ENCODE results near the gene COL6A1.

Gene COL6A1

DNA sequence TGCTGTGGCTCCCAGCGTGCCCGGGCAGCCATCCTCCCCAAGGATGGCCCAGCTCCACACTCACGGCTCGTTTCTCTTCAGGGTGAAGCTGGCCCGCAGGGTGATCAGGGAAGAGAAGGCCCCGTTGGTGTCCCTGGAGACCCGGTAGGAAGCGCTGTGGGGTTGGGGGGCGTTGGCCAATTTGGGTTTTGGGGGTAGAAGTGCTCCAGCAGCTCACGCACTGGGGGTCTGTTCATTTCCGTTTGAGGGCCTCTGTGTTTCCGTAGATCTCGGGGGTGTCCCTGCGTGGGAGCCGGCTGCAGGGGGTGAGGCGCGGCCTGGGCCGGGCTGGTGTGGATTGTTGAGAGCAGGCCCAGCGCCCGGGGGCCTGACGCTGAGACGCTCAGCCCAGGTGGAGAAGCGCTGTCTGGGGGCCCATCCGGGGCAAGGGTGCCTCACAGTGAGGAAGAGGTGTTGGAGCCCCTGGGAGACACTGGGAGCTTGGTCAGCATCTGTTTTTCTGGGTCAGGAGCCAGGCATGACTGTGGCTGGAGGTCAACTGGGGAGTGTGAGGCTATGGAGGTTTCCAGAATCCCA is 12.6 kb downstream of the COL6A1 start:
- no peak for DNase-seq (ENCODE audit: low spot score)

DNA sequence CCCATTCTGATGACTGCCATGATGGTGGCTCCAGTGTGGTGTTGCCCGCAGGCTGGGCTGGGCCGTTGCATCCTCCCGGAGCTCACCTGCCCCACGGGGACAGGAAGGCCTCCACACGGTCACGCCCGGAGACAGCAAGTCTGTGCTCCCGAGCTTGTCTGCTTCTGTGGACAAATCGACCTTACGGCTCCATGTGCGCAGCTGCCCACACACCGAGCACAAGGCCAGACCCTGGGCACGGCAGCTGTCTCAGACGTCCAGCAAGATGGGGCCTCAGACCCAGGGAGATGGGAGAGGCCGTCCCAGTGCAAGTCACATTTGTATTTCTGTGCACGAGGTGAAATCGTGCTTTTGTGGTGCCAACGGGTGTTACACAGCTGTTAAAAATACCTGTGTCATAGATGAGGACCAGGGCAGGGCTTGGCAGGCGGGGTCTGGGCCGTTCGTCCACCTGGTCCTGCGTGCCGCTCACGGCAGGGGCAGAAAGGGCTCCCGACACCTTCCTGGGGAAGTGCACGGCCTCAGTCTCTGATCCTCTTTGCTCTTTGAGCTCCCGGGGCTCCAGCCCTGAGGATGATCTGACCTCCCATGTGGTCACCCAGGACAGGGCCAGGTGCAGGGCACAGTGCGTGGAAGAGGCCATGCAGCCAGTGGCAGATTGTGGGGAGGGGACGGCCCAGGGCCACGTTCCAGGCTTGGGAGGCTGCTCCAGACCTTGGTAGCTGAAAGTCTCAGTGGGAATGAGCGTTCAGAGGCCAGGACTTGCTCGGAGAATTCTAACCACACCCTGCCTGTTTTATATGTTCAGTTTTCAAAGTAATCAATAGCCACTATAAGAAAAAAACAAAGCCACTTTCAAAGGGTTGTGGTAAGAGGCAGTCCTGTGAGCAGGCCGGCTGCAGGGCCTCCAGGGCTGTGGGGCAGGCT is 13.5 kb downstream of the COL6A1 start:
- no peak for DNase-seq (ENCODE audit: low spot score)

DNA sequence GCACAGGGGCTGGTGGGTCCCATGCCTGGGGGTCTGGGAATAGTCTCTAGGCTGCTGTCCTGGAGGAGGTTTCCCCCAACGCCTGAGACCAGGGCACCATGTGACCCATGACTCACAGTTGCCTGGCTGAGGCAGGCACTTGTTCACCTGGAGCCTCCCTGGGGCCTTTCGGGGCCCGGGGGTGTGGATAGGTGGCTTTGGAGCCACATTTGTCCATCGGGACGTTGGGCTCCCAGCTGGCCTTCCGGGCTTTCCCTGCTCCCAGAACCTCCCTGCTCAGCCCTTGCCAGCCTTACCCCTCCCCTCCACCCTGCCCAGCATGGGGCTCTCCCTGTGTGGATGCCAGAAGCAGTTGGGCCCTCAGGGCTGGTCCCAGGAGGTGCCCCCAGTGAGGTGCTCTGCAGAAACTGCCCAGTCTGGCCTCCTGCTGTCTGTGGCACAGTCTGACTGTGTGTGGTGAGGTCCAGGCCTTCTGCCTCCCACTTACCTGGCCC is 14.2 kb downstream of the COL6A1 start:
- DNase-seq (ENCODE audit: low spot score), result no peak

DNA sequence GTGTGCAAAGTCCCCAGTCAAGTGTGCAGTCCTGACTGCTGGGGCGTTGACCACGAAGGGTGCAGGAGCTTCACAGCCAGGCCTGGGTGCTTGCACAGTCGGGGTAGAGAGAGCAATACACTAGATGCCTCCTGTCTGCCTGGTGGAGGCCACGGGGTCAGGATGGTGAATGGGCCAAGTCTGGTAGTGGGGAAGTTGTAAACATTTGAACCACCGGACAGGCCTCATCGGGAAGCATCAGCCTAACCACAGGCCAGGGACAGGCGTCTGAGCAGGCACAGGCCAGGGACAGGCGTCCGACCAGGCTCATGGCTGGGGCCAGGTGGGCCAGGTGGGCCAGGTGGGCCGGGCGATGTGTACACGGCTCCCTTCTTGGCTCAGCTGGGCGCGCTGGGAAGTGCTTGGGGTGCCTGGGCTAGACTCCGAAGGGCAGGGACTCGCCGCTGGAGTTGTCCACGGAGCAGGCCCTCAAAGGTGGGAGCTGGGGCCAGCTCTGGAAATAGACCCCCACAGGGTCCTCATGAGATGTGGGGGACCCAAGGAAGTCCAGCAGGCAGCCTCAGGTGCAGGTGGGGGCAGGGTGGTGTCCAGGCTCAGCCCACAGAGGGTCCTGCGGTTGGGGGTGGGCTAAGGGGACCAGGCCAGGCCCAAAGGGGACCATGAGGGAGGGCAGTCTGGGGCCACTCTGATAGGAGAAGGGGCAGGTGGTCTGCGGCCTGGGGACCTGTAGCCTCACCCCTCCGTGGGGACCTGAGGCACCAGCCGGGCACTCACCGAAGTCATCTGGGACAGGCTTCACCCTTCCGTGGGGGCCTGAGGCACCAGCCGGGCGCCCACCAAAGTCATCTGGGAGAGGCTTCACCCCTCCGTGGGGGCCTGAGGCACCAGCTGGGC is 15.0 kb downstream of the COL6A1 start:
- DNase-seq (ENCODE audit: low spot score), result no peak

DNA sequence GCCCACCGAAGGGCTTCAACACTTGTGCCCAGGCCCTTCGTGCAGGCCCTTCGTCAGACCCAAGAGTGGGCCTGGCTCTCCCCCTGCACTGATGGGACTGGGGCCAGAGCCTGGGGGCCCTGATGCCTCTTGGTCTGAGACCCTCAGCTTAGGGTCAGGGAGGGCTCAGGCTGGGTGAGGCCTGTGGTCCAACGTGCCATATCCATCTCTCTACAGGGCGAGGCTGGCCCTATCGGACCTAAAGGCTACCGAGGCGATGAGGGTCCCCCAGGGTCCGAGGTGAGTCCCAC is 15.6 kb downstream of the COL6A1 start:
- no peak for DNase-seq (ENCODE audit: low spot score)

DNA sequence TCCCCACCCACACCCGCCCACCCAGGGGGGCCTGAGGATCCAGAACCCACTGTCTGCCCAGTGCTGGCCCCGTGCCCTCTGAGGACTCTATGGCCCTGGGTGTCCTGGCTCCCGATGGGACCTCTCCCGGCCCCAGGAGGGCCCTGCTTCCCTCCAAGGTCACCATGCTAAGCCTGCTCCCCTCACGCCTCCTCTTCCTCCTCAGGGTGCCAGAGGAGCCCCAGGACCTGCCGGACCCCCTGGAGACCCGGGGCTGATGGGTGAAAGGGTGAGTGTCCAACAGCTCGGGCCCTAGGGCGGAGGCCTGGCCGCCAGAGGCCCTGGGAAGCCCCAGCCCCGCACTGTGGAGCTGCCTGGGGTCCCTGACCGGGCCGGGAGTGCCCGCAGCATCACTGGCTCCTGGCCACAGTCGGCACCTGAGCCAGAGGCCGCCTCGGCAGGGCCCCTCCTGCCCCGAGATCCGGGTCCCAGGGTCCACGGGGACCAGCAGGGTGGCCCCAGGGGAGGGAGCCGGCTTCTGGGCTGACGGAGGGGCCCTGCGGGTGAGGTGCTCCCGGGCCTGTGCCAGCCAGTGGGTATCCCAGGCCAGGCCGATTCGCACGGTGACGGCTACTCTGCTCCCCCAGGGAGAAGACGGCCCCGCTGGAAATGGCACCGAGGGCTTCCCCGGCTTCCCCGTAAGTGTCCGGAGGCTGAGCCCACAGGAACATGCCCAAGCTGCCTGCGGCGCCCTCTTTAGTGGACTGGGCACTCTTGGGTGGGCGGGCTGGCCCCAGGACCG is 16.1 kb downstream of the COL6A1 start:
- no peak for DNase-seq (ENCODE audit: low spot score)

DNA sequence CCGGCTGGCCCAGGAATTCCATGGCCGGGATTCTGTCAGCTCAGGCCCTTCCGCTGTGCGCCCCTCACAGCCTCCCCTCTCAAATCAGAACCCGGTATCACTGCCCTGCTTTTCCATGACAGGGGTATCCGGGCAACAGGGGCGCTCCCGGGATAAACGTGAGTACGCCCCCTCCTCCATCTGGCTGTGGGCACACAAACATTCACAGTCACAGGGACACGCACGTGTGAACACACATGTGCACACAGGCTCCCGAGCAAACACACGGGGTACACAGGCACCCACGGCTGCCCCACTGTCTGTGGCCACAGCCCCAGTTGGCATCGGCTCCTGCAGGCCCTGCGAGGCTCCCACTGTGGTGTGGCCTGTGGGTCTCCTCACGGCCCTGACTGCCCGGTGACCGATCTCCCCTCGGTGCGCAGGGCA is 16.7 kb downstream of the COL6A1 start:
- no peak for DNase-seq (ENCODE audit: low spot score)

DNA sequence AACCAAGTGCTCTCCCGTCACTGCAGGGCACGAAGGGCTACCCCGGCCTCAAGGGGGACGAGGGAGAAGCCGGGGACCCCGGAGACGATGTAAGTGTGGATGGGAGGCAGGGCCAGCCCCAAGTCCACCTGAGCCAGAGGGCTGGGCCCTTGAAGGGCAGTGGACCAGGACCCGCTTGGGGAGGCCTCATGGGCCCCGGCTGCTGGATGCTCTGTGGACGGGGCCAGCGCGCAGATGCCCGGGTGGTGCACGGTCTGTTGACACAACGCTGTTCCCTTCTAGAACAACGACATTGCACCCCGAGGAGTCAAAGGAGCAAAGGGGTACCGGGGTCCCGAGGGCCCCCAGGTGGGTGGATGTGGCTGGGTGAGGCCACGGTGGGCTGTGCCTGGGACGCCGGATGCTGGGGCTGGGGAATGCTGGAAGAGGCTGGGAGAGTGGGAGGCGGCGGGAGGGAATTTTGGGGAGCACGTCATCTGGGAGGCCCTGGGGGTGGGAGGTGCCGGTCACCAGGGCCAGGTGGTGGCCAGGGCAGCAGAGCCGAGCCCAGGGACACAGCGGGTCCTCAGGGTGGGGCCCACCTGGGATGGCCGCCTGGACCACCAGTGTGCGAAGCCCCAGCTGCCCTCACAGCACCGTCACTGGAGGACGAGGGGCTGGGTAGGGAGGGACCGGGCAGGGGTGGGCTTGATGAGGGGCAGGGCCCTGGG is 17.5 kb downstream of the COL6A1 start:
- DNase-seq (ENCODE audit: low spot score), result no peak

DNA sequence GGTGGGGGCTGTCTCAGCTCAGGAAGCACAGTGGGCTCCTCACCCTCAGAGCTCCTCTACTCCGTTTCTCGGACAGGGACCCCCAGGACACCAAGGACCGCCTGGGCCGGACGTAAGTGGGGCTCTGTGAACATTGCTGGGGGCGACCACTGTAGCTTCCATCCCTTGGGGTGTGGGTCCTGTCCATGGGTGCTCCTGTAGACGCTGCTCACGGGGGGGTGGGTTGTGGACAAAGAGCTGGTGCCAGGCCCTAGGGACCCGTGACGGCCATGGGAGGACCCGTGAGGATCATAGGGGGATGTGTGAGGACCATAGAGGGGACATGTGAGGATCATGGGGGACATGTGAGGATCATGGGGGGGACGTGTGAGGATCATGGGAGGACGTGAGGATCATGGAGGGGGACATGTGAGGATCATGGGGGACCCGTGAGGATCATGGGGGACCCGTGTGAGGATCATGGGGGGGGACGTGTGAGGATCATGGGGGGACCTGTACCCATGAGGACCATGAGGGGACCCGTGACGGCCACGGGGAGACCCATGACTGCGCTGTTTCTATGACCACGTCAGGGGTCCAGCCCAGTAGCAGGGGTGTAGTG is 18.1 kb downstream of the COL6A1 start:
- DNase-seq (ENCODE audit: low spot score), result no peak

DNA sequence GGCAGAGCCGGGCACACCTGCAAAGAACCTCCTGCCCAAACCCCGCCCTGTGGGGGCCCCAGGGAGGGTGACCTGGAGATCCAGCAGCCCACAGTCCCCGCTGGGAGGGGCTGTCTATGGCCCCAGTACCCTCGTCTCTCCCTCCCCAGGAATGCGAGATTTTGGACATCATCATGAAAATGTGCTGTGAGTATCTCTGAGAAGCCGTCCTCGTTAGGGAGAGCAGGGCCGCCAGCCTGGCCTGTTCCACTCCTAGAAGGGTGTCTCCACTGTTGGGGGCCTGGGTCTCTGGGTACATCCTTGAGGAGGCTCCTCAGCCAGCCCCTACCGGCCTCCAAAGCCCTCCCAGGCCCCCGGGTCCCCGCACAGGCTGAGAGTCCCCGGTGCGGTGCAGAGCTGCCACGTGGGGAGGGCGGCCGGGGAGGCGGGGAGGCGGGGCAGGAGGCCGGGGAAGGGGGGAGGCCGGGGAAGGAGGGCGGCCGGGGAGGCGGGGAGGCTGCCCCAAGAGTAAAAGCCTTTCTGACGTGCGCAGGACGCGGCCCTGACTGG is 18.7 kb downstream of the COL6A1 start:
- no peak for DNase-seq (ENCODE audit: low spot score)

DNA sequence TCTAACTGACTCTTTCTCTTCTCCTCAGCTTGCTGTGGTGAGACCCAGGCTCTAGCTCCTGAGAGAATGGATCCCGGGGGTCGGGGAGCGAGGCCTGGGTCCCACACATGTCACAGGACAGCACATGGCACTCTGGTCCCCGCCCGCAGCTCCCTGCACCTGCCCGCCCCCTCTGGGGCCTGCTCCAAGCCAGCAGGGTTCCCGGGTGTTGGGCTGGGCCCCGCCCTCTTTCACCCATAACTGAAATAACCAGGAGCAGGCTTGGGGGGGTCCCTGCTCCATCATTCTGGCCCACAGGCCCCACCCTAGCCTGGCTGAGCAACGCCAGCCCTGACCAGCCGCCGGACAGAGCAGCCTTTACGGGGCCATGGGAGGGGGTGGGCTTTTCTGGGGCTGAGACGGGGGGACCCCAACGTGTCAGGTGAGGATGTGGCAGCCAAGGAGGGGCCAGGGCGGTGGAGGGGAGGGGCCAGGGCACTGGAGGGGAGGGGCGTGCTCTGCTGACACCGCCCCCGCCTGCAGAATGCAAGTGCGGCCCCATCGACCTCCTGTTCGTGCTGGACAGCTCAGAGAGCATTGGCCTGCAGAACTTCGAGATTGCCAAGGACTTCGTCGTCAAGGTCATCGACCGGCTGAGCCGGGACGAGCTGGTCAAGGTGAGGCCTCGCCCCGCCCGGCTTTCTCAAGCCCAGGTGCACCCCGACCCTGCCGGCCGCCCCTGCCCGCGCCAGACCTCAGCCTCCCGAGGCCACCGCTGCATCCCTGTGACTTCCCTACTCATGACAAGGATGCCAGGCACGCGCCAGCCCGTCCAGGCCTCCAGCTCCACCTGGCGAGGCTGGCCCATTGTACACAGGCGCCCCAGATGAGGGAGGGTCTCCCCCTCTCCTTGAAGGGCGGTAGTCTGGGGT is 19.4 kb downstream of the COL6A1 start:
- DNase-seq (ENCODE audit: low spot score), result no peak

DNA sequence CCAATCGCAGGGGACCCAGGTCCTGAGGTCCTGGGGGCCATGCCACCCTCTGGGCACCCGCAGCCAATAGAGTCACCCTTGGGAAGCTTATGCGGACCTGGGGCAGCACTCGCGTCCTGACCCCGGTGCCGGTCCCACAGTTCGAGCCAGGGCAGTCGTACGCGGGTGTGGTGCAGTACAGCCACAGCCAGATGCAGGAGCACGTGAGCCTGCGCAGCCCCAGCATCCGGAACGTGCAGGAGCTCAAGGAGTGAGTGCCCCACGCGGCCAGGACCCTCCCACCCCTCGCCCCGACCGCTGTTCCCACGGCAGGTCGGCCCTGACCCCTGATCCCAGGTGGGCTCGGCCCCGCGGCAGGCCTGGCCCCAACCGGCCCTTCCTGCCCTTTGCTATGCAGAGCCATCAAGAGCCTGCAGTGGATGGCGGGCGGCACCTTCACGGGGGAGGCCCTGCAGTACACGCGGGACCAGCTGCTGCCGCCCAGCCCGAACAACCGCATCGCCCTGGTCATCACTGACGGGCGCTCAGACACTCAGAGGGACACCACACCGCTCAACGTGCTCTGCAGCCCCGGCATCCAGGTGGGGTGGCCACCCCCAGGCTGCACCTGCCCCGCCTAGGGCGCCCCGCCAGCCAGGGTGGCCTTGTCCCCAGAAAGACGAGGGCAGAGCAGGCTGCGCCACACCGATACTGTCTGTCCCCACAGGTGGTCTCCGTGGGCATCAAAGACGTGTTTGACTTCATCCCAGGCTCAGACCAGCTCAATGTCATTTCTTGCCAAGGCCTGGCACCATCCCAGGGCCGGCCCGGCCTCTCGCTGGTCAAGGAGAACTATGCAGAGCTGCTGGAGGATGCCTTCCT is 20.5 kb downstream of the COL6A1 start:
- no peak for DNase-seq (ENCODE audit: low spot score)

DNA sequence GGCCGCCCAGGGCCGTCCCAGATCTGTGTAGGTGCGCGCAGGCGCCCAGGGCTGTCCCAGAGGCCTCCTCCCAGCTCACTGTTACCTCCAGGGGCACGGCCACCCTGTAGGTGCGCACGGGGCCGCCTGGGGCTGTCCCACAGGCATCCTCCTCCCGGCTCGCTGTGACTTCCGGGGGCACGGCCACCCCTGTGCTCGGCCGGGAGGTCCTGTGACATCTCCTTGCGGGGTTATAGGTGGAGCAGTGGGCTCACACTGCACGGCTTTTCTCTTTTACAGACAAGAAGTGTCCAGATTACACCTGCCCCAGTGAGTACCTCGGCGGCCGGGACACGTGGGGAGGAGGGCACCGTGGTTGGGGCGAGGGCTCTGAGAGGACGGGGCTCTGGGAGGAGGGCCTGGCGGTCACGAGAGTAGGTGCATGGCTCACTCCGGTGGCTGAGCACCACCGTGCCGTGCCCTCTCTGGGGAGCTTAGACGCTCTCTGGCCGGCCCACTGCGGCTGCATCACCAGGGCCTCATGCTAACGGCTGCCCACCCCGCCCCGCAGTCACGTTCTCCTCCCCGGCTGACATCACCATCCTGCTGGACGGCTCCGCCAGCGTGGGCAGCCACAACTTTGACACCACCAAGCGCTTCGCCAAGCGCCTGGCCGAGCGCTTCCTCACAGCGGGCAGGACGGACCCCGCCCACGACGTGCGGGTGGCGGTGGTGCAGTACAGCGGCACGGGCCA is 21.4 kb downstream of the COL6A1 start:
- DNase-seq (ENCODE audit: low spot score), result no peak

DNA sequence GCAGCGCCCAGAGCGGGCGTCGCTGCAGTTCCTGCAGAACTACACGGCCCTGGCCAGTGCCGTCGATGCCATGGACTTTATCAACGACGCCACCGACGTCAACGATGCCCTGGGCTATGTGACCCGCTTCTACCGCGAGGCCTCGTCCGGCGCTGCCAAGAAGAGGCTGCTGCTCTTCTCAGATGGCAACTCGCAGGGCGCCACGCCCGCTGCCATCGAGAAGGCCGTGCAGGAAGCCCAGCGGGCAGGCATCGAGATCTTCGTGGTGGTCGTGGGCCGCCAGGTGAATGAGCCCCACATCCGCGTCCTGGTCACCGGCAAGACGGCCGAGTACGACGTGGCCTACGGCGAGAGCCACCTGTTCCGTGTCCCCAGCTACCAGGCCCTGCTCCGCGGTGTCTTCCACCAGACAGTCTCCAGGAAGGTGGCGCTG is 22.0 kb downstream of the COL6A1 start:
- no peak for DNase-seq (ENCODE audit: low spot score)

DNA sequence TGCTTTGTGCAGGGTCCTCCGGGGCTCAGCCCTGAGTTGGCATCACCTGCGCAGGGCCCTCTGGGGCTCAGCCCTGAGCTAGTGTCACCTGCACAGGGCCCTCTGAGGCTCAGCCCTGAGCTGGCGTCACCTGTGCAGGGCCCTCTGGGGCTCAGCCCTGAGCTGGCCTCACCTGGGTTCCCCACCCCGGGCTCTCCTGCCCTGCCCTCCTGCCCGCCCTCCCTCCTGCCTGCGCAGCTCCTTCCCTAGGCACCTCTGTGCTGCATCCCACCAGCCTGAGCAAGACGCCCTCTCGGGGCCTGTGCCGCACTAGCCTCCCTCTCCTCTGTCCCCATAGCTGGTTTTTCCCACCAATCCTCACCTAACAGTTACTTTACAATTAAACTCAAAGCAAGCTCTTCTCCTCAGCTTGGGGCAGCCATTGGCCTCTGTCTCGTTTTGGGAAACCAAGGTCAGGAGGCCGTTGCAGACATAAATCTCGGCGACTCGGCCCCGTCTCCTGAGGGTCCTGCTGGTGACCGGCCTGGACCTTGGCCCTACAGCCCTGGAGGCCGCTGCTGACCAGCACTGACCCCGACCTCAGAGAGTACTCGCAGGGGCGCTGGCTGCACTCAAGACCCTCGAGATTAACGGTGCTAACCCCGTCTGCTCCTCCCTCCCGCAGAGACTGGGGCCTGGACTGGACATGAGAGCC is 22.7 kb downstream of the COL6A1 start:
- no peak for DNase-seq (ENCODE audit: low spot score)

DNA sequence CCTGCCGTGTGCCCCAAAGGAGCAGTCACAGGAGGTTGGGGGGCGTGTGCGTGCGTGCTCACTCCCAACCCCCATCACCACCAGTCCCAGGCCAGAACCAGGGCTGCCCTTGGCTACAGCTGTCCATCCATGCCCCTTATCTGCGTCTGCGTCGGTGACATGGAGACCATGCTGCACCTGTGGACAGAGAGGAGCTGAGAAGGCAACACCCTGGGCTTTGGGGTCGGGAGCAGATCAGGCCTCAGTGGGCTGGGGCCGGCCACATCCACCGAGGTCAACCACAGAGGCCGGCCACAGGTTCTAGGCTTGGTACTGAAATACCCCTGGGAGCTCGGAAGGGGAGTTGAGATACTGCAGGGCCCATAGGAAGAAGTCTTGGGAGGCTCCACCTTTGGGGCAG is 23.5 kb downstream of the COL6A1 start:
- no peak for DNase-seq (ENCODE audit: low spot score)

DNA sequence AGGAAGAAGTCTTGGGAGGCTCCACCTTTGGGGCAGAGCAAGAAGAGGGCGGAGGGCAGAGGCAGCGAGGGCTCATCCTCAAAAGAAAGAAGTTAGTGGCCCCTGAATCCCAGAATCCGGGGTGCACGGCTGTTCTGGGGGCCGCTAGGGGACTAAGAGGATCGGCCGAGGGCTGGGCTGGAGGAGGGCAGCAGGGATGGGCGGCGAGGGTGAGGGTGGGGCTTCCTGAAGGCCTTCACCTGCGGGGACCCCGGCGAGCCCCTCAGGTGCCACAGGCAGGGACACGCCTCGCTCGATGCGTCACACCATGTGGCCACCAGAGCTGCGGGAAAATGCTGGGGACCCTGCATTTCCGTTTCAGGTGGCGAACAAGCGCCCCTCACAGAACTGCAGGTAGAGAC is 23.9 kb downstream of the COL6A1 start:
- no peak for DNase-seq (ENCODE audit: low spot score)
